ENCODE results near the gene EIF3F.

DNA sequence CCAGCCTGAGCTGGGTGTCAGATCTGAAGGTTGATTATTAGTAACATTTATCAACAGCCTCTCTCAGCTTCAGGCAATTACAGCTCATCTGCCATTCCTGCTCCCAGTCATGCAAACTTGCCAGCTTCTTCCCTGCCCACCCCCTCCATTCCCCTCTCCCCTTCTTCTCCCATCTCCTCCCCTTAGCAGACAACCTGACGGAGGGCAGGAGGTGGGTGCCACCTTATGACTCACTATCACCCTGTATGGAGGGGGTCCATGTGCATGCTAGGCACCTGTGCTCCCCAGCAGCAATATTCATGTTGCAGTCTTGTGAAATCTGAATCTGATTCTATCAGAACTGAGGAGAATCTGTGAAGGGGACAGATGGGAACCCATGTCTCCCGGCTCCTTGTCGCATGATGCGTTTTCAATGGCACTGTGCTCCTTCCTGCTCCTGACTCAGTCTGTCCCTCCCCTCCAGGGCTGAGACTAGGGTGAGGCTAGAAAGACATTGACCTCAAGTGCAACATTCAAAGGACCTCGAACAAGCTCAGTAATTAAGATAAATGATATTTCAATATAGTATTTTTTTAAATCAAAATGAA lies 47.6 kb downstream of the EIF3F start:
- TF ChIP-seq POLR2A (IDR thresholded peaks at IDR 0.05; ENCODE audit: low read length) (no peak), EP300 (IDR thresholded peaks at IDR 0.05) (no peak), HDAC2 (IDR thresholded peaks at IDR 0.05) (no peak), EHMT2 (IDR thresholded peaks at IDR 0.05; ENCODE audit: low read depth) (no peak), MAFK (IDR thresholded peaks at IDR 0.05; ENCODE audit: partially characterized antibody) (no peak), ZC3H11A (IDR thresholded peaks at IDR 0.05) (no peak), CBX8 (IDR thresholded peaks at IDR 0.05) (no peak), MAZ (IDR thresholded peaks at IDR 0.05; ENCODE audit: borderline replicate concordance, low read depth, low read length) (no peak), CHD2 (IDR thresholded peaks at IDR 0.05; ENCODE audit: low read length, partially characterized antibody) (no peak)
- TF ChIP-seq, protein P1, sequence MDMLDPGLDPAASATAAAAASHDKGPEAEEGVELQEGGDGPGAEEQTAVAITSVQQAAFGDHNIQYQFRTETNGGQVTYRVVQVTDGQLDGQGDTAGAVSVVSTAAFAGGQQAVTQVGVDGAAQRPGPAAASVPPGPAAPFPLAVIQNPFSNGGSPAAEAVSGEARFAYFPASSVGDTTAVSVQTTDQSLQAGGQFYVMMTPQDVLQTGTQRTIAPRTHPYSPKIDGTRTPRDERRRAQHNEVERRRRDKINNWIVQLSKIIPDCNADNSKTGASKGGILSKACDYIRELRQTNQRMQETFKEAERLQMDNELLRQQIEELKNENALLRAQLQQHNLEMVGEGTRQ (IDR thresholded peaks at IDR 0.05): no peak
- TF ChIP-seq, protein P2, sequence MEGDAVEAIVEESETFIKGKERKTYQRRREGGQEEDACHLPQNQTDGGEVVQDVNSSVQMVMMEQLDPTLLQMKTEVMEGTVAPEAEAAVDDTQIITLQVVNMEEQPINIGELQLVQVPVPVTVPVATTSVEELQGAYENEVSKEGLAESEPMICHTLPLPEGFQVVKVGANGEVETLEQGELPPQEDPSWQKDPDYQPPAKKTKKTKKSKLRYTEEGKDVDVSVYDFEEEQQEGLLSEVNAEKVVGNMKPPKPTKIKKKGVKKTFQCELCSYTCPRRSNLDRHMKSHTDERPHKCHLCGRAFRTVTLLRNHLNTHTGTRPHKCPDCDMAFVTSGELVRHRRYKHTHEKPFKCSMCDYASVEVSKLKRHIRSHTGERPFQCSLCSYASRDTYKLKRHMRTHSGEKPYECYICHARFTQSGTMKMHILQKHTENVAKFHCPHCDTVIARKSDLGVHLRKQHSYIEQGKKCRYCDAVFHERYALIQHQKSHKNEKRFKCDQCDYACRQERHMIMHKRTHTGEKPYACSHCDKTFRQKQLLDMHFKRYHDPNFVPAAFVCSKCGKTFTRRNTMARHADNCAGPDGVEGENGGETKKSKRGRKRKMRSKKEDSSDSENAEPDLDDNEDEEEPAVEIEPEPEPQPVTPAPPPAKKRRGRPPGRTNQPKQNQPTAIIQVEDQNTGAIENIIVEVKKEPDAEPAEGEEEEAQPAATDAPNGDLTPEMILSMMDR (IDR thresholded peaks at IDR 0.05): no peak
- TF ChIP-seq, protein P3, sequence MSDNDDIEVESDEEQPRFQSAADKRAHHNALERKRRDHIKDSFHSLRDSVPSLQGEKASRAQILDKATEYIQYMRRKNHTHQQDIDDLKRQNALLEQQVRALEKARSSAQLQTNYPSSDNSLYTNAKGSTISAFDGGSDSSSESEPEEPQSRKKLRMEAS (IDR thresholded peaks at IDR 0.05): no peak

Data from A549 (cell line).